ENCODE measurements around the gene PPIL1. TPM values are rescaled to one million over a fixed set of nuclear protein-coding genes. Genes with fewer than 3 reads are reported as not detected.

The PPIL1 gene
- total and polyA plus RNA-seq, 7 donors: 13.2 to 28.0 (median 17.4) TPM

- WGBS, 2 donors: 92 to 94% methylated on average over 4 of the region's 4 CpGs
- H3K4me1 ChIP-seq: peaks cover 0 to 29% (median 26%) of the 10 kb centered on the region in 4 donors
- DNase-seq: no peak
- peaks cover 0 to 19% (median 8%) of the 10 kb centered on the region in 3 donors for H3K27me3 ChIP-seq
- H3K9me3 ChIP-seq: no peaks in the 10 kb centered on the region
- H3K36me3 ChIP-seq: no peaks in the 10 kb centered on the region
- intact Hi-C loops (cut with DNase I): no loop called here
- no peak overlapping the region for H3K27ac ChIP-seq
- H3K4me3 ChIP-seq: no peak overlapping the region
- TF ChIP-seq EP300 (IDR thresholded peaks at IDR 0.05) (no peak), CTCF (IDR thresholded peaks at IDR 0.05) (no peak), POLR2A (IDR thresholded peaks at IDR 0.05) (no peak), POLR2AphosphoS5 (IDR thresholded peaks at IDR 0.05) (no peak)
Measured at GRCh38 chr6:36843170-36843569, 31.4 kb downstream of the PPIL1 start.

GRCh38 chr6:36841756-36842155, 32.8 kb downstream of the PPIL1 start:
- no peak for DNase-seq
- no peak overlapping the region for H3K4me3 ChIP-seq
- intact Hi-C loops (cut with DNase I): no loop called here
- H3K36me3 ChIP-seq: no peaks in the 10 kb centered on the region
- H3K4me1 ChIP-seq: peaks cover 0 to 29% (median 26%) of the 10 kb centered on the region in 4 donors
- no peaks in the 10 kb centered on the region for H3K9me3 ChIP-seq
- TF ChIP-seq EP300 (IDR thresholded peaks at IDR 0.05) (no peak), CTCF (IDR thresholded peaks at IDR 0.05) (no peak), POLR2AphosphoS5 (IDR thresholded peaks at IDR 0.05) (no peak), POLR2A (IDR thresholded peaks at IDR 0.05) (no peak)
- H3K27ac ChIP-seq: no peak overlapping the region
- H3K27me3 ChIP-seq: peaks cover 0 to 19% (median 8%) of the 10 kb centered on the region in 3 donors
- WGBS, 2 donors: 82 to 88% methylated on average over 2 of the region's 2 CpGs

- Histone ChIP-seq H3K36me3 (no peaks in the 10 kb centered on the region), H3K27me3 (peaks cover 0 to 19% (median 8%) of the 10 kb centered on the region in 3 donors), H3K4me1 (peaks cover 0 to 29% (median 26%) of the 10 kb centered on the region in 4 donors), H3K27ac (peak overlapping the region in 2 of 4 donors; percentile 46 to 56), H3K4me3 (peak overlapping the region; percentile 31 to 56 (median 50)), H3K9me3 (no peaks in the 10 kb centered on the region)
- TF ChIP-seq CTCF (IDR thresholded peaks at IDR 0.05) (no peak), POLR2AphosphoS5 (IDR thresholded peaks at IDR 0.05) (peak in 1 of 4 donors; percentile 24)
- peak; percentile 76 for DNase-seq
- 15 to 18% methylated on average over 44 of the region's 44 CpGs for WGBS, 2 donors
- intact Hi-C loops (cut with DNase I): no loop called here
Measured at GRCh38 chr6:36840432-36841403, 33.9 kb downstream of the PPIL1 start.

GRCh38 chr6:36839749-36840431, 34.7 kb downstream of the PPIL1 start:
- H3K27me3 ChIP-seq: peaks cover 0 to 19% (median 8%) of the 10 kb centered on the region in 3 donors
- H3K9me3 ChIP-seq: no peaks in the 10 kb centered on the region
- DNase-seq: no peak
- no peak for TF ChIP-seq POLR2A (IDR thresholded peaks at IDR 0.05)
- no peak for TF ChIP-seq EP300 (IDR thresholded peaks at IDR 0.05)
- TF ChIP-seq POLR2AphosphoS5 (IDR thresholded peaks at IDR 0.05): no peak
- TF ChIP-seq CTCF (IDR thresholded peaks at IDR 0.05): no peak
- peak overlapping the region; percentile 31 to 56 (median 50) for H3K4me3 ChIP-seq
- no peaks in the 10 kb centered on the region for H3K36me3 ChIP-seq
- intact Hi-C loops (cut with DNase I): no loop called here
- WGBS, 2 donors: 1% methylated on average over 70 of the region's 70 CpGs
- H3K4me1 ChIP-seq: peaks cover 0 to 29% (median 26%) of the 10 kb centered on the region in 4 donors
- peak overlapping the region in 2 of 4 donors; percentile 8 to 46 for H3K27ac ChIP-seq

All from sigmoid colon (tissue), 7 donors.